ENCODE results near the gene ERMP1.
A peak's percentile ranks its signal among the peaks of the same experiment; 100 is the strongest.
"Not testable (repeated sequence)": the region's sequence is repeated elsewhere in the genome, so short reads cannot be mapped to it uniquely, and the experiment has no call there.

The ERMP1 gene

DNA sequence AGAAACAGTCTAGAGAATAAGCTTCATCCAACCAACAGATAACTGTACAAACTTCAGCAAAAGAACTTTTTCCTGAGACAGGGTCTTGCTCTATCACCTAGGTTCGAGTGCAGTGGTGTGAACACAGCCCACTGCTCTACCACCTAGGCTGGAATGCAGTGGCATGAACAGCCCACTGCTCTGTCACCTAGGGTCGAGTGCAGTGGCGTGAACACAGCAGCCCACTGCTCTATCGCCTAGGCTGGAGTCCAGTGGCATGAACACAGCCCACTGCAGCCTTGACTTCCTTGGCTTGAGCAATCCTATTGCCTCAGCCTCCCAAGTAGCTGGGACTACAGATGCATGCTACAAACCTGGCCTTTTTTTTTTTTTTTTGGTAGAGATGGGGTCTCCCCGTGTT, 43.4 kb downstream of the ERMP1 start:
- Mint-ChIP-seq H3K36me3 (ENCODE audit: low read depth) (peaks cover 55% of the 10 kb centered on the region), H3K4me3 (no peak overlapping the region), H3K4me1 (peaks cover 61% of the 10 kb centered on the region), H3K9me3 (no peaks in the 10 kb centered on the region), H3K27me3 (no peaks in the 10 kb centered on the region), H3K27ac (peak overlapping the region; percentile 7)
- DNase-seq (no peak), ATAC-seq (no peak)

DNA sequence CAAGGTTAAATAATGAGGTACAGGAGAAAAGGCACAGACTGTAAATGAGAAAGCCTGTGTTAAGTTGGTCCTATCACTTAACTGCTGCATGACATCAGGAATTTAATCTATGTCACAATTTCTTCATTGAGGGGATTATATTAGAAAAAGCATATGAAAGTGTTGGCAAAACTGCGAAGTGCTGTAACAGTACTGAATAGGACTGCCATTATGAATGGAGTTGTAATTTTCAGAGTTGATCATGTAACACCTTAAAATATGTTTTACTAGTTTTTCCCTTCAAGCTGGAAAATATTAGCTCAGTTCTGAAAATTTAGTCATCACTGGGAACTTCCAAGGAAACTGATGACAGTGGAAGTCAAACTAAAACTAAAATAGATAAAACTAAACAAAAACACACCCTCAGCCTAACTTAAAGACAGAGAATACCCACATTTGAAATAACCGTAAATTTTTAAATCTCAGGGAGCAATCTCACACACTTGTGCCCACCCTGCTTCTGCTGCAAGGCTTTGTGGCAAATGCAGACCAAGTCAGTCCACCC, 45.1 kb downstream of the ERMP1 start:
- Mint-ChIP-seq H3K9me3 (peaks cover 7% of the 10 kb centered on the region), H3K4me1 (peaks cover 54% of the 10 kb centered on the region), H3K27ac (peak overlapping the region; percentile 64), H3K36me3 (ENCODE audit: low read depth) (peaks cover 63% of the 10 kb centered on the region), H3K4me3 (no peak overlapping the region), H3K27me3 (no peaks in the 10 kb centered on the region)
- peak; percentile 60 for ATAC-seq
- DNase-seq = no peak

DNA sequence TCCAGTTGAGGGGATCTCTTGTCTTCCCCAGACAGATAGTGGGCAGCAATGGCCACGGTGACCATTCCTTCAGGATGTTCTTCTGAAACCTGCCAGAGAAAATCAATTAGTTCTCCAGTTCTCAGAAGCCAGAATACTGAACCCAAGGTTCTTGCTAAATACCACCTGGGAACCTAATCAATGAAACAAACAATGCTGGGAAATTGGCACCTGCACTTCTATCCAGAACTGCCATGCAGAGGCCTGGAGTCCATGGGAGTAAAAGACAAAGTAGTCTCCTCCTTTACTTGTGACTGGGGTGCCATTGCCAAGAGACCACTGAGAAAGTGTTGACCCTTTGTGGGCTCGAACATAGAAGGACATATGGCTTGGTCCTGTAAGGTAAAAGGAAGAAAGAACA, 45.7 kb downstream of the ERMP1 start:
- Mint-ChIP-seq H3K4me1 (peaks cover 49% of the 10 kb centered on the region), H3K9me3 (peaks cover 13% of the 10 kb centered on the region), H3K27ac (peak overlapping the region; percentile 64), H3K27me3 (no peaks in the 10 kb centered on the region), H3K36me3 (ENCODE audit: low read depth) (peaks cover 69% of the 10 kb centered on the region), H3K4me3 (no peak overlapping the region)
- DNase-seq (no peak), ATAC-seq (no peak)

DNA sequence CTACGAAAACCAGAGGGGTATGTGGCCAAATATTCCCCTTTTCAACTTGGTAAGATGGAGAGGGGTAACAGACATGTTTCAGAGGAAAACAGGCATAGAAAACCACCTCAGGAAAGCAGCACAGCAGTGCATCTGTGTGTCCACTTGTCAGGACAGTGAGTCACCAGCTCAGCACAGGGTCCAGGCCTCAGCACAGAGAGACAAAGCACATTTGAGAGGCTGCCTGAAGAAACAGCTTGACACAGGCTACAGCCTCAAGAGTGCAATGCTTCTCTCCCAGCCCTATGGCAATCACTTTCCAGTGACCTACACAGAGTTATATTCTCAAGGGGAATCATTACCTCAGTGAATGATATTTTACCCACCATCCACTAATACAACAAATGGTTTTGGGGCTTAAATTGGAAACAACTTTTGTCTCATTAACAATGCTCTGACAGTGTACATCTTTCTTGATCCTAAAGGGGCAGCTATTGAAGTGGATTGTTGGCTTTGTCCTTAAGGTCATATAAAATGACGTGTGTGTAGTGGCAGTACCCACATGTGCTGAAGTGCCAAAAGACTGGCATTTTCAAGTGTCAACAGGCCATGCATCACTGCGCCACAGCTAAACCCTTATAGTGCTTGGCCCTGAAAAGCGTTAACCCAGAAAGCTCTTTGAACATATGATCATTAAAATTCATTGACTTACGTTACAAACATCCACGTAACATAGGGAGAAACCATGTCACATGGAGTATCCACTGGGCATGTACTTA, 46.4 kb downstream of the ERMP1 start:
- H3K9me3 Mint-ChIP-seq = peaks cover 13% of the 10 kb centered on the region
- no peaks in the 10 kb centered on the region for H3K27me3 Mint-ChIP-seq
- peaks cover 69% of the 10 kb centered on the region for H3K36me3 Mint-ChIP-seq (ENCODE audit: low read depth)
- H3K4me1 Mint-ChIP-seq = peaks cover 42% of the 10 kb centered on the region
- H3K4me3 Mint-ChIP-seq = no peak overlapping the region
- no peak for ATAC-seq
- H3K27ac Mint-ChIP-seq = peak overlapping the region; percentile 64
- DNase-seq = no peak

DNA sequence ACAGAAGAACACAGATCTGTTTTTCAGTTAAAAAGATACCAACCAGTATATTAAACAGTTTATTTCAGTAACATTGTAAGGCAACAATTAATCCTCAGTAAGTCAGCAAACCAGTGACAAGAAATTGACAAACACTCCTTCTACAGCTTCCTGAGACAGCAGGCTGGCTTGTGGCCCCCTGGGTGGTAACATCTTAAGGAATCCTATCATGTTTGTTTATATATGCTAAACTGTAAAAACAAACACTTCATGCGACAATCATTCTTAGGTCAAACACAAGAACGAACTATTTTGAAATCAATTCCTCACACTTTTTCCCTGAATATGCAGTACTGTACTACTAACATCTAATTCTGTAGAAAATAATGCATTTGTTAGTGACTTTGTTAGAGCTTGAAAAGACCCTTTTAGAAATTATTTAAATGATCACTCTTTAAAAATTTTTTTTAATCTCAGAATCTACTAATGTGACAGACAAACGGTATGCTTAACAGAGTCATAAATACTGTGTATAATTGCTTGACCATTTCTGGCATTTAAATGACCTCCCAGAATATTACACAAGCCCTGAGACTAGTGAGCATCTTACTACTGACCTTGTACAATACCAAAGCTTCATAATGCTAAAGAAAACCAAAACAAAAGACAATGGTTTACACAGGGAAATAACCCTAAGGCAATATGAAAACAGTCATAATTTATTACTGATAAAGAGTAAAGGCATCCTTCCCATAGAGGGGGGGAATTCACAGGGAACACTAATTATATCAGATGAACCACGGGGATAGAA, 48.2 kb downstream of the ERMP1 start:
- Mint-ChIP-seq H3K4me1 (peaks cover 33% of the 10 kb centered on the region), H3K27ac (peak overlapping the region; percentile 26), H3K4me3 (no peak overlapping the region), H3K36me3 (ENCODE audit: low read depth) (peaks cover 71% of the 10 kb centered on the region), H3K9me3 (peaks cover 16% of the 10 kb centered on the region), H3K27me3 (no peaks in the 10 kb centered on the region)
- DNase-seq (no peak), ATAC-seq (no peak)

DNA sequence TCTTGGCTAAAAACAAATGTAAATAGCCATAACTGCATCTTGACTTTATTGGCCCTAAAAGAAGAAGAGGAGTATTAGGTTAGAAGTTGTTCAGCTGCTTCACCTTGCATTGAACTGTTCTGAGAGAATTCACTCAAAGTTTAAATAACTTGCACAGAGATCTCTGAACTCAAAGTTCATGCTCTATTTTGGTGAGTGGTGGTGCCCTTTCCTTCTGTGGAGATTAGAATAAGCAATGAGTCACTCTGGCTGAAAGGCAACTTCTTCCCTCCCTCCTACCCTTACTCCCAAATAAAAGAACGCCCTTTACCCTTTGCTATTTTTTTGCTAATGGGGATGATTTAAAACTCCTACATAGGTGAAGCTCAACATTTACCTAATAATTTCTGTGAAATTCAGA, 48.9 kb downstream of the ERMP1 start:
- DNase-seq = no peak
- H3K27ac Mint-ChIP-seq = peak overlapping the region; percentile 26
- H3K4me1 Mint-ChIP-seq = peaks cover 33% of the 10 kb centered on the region
- peak; percentile 36 for ATAC-seq
- no peak overlapping the region for H3K4me3 Mint-ChIP-seq
- H3K36me3 Mint-ChIP-seq (ENCODE audit: low read depth) = peaks cover 70% of the 10 kb centered on the region
- H3K27me3 Mint-ChIP-seq = no peaks in the 10 kb centered on the region
- peaks cover 18% of the 10 kb centered on the region for H3K9me3 Mint-ChIP-seq

DNA sequence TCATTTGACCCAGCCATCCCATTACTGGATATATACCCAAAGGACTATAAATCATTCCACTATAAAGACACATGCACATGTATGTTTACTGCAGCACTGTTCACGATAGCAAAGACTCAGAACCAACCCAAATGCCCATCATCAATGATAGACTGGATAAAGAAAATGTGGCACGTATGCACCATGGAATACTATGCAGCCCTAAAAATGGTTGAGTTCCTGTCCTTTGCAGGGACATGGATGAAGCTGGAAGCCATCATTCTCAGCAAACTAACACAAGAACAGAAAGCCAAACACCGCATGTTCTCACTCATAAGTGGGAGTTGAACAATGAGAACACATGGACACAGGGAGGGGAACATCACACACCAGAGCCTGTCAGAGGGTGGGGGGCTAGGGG, 49.5 kb downstream of the ERMP1 start:
- Mint-ChIP-seq H3K4me1 (peaks cover 27% of the 10 kb centered on the region), H3K36me3 (ENCODE audit: low read depth) (peaks cover 70% of the 10 kb centered on the region), H3K27ac (peak overlapping the region; percentile 80), H3K9me3 (peaks cover 23% of the 10 kb centered on the region)
- not testable (repeated sequence) for H3K27me3 Mint-ChIP-seq, ATAC-seq, H3K4me3 Mint-ChIP-seq, DNase-seq

DNA sequence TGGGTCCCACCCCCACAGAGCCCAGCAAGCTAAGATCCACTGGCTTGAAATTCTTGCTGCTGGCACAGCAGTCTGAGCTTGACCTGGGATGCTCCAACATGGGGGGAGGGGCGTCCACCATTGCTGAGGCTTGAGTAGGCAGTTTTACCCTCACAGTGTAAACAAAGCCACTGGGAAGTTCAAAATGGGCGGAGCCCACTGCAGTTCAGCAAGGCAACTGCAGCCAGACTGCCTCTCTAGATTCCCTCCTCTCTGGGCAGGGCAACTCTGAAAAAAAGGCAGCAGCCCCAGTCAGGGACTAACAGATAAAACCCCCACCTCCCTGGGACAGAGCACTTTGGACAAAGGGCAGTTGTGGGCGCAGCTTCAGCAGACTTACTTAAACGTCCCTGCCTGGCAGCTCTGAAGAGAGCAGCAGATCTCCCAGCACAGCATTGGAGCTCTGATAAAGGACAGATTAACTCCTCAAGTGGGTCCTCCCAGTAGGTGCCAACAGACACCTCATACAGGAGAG, 53.2 kb downstream of the ERMP1 start:
- H3K27ac Mint-ChIP-seq, H3K4me3 Mint-ChIP-seq: not testable (repeated sequence)

DNA sequence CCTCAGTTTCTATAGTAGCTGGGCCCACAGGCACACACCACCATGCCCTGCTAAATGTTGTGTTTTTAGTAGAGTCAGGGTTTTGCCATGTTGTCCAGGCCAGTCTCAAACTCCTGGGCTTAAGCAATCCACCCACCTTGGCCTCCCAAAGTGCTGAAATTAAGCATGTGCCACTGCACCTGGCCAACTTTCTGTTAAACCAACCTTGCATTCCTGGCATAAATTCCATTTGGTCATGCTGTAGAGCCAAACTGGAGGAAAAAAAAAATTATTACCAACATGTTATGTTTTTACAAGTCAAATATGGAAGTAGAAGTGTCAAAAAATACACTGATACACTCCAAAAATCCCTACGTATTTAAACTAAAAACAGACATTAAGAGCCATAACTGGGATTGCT, 54.1 kb downstream of the ERMP1 start:
- Mint-ChIP-seq H3K27ac (no peak overlapping the region), H3K9me3 (peaks cover 27% of the 10 kb centered on the region), H3K4me1 (peaks cover 4% of the 10 kb centered on the region), H3K27me3 (no peaks in the 10 kb centered on the region), H3K4me3 (no peak overlapping the region), H3K36me3 (ENCODE audit: low read depth) (peaks cover 72% of the 10 kb centered on the region)
- ATAC-seq (no peak), DNase-seq (no peak)

More for the DNA sequence above, 53.2 kb downstream of the ERMP1 start:
- H3K9me3 Mint-ChIP-seq = peaks cover 27% of the 10 kb centered on the region
- not testable (repeated sequence) for ATAC-seq, DNase-seq, H3K4me1 Mint-ChIP-seq, H3K27me3 Mint-ChIP-seq
- peaks cover 69% of the 10 kb centered on the region for H3K36me3 Mint-ChIP-seq (ENCODE audit: low read depth)

DNA sequence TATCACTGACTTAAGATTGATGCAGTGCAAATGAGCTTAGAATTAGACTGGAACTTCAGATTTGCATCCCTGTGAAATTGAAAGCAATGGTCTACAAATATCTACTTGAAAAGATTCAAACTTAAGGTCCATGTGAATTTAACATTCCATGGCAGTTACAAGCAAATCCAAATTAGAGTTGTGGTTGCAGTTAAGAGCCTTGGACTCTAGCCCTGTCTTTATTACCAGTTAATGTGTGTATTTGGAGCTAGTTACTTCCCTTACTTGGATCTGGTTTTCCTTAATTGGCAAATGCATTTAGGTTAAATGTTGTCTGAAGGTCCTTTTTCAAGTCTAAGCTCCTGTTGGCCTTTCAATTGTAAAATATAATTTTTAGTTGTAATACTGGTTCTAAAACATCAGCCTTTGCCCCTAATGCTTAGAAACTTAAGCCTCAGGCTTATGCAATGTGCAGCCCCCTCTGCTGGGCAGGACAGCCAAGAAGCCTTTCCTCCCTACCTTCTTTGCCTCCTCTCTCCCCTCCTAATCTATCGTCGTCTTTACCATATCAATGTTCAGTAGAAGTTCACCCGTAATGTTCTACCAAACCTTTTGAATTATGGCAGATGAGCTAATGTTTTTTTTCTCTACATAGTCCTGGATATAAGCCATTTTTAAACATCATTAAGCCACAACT, 59.5 kb downstream of the ERMP1 start:
- DNase-seq (no peak), ATAC-seq (no peak)
- no peak overlapping the region for H3K4me3 Mint-ChIP-seq
- H3K9me3 Mint-ChIP-seq = peaks cover 4% of the 10 kb centered on the region
- peaks cover 3% of the 10 kb centered on the region for H3K4me1 Mint-ChIP-seq
- H3K27me3 Mint-ChIP-seq = no peaks in the 10 kb centered on the region
- peak overlapping the region; percentile 13 for H3K27ac Mint-ChIP-seq
- H3K36me3 Mint-ChIP-seq (ENCODE audit: low read depth) = peaks cover 54% of the 10 kb centered on the region

DNA sequence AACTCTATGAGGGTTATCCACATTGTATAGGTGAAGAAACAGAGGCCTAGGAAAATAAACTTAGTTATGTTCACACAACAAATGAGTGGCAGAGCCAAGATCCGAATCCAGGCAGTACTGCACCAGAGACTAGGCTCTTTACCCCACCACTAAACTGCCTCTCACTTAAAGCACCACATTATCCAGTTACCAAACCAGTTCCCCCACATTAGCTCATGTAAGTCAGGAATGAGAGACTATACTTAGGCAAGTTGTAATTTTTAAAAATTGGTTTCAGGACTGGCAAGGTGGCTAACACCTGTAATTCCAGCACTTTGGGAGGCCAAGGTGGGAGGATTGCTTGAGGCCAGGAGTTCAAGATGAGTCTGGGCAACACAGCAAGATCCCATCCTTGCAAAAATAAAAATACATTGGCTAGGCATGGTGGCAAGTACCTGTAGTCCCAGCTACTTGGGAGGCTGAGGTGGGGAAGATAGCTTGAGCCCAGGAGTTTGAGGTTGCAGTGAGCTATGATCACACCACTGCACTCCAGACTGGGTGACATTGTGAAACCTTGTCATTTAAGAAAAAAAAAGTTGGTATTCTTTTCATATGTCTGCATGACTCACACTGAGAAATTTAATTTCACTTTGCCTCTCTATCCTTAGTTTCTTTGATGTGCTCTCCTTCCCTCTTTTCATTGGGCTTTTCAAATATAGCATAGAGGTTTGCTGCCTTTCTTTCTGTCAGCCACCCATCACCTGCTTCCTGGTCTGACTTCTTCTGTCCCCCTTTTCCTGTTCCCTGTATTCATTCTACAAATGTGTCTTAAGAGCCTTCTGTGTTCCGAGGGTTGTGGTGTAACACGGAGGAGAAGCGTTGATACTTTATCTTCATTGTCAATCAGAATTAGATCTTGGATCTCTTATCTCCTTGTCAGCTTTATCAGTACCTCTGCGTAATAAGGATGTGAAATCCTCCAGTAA, 64.7 kb downstream of the ERMP1 start:
- peaks cover 33% of the 10 kb centered on the region for H3K4me1 Mint-ChIP-seq
- H3K9me3 Mint-ChIP-seq = no peaks in the 10 kb centered on the region
- peaks cover 59% of the 10 kb centered on the region for H3K36me3 Mint-ChIP-seq (ENCODE audit: low read depth)
- peak overlapping the region; percentile 76 for H3K27ac Mint-ChIP-seq
- no peak overlapping the region for H3K4me3 Mint-ChIP-seq
- H3K27me3 Mint-ChIP-seq = no peaks in the 10 kb centered on the region
- no peak for DNase-seq
- peak; percentile 87 for ATAC-seq

DNA sequence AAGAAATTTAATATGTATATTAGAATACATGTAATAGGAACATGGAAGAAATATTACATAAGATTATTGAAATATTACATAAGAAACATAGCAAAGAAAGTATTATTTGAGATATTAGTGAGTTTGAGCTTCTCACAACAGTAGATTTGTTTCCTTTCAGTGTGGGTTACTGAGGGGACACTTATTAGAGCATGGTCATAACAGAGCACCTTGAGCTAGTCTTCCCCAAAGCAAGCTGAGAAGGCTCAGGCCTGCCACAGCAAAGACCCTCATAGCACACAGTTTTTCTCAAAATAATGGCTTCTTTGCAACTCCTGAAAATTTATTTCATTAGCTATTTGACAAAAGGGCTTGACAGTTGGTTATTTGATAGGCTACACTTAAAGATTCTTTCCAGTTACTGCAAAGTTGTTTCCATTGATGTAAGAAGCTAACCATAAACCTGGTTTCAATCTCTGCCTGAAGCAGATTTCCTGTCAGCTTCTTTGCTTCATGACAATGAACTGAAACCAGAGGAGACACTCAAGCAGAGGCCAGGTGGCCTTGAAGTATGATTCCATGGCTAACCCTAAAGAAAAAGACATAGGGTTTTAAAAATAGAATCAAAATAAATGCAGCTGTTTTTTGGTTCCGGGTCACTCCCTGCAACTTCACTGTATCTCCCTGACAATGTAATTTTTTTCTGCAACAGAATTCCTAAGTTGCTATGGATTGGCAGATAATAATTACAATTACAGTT, 68.6 kb downstream of the ERMP1 start:
- no peaks in the 10 kb centered on the region for H3K27me3 Mint-ChIP-seq
- DNase-seq (no peak), ATAC-seq (peak; percentile 80)
- H3K9me3 Mint-ChIP-seq = no peaks in the 10 kb centered on the region
- H3K4me1 Mint-ChIP-seq = peaks cover 35% of the 10 kb centered on the region
- peak overlapping the region; percentile 25 for H3K27ac Mint-ChIP-seq
- peaks cover 56% of the 10 kb centered on the region for H3K36me3 Mint-ChIP-seq (ENCODE audit: low read depth)
- H3K4me3 Mint-ChIP-seq = no peak overlapping the region

DNA sequence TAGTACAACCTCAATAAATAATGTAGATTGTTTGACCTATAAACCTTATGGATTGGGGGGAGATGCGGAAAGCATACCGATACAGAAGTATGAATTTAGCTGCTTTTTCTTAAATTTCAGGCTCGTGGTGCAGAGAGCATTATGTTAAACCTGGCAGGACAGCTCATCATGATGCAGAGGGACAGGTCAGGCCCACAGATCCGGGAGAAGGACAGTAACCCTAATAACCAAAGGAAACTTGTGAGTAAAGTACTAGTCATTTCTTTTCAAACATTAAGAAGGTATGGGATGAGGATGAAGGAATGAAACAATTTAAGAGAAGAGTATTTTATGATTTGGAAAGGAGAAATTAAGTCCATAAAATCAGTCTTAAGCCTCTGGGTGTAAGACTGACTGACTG, 70.5 kb downstream of the ERMP1 start:
- ATAC-seq (no peak), DNase-seq (no peak)
- Mint-ChIP-seq H3K4me3 (no peak overlapping the region), H3K9me3 (no peaks in the 10 kb centered on the region), H3K27ac (no peak overlapping the region), H3K36me3 (ENCODE audit: low read depth) (peaks cover 56% of the 10 kb centered on the region), H3K4me1 (peaks cover 28% of the 10 kb centered on the region), H3K27me3 (no peaks in the 10 kb centered on the region)

Data from activated naive CD8-positive, alpha-beta T cell treated with anti-CD3 and anti-CD28 coated beads, Interleukin-2, amount 50 U/mL, for 24 hours (primary cell).